Activated naive CD4-positive, alpha-beta T cell treated with anti-CD3 and anti-CD28 coated beads for 36 hours (primary cell): ENCODE measurements around the gene ZDHHC5. TPM values are rescaled to one million over a fixed set of nuclear protein-coding genes. Genes with fewer than 3 reads are reported as not detected.

Experiments
- CTCF ChIA-PET: fragments of 350-600 bp; sonication (Branson Sonifier 250); formaldehyde crosslinking; loops from one replicate; lab custom pipeline; 2021; ENCODE audit warnings: antibody characterized with exemption; lab: Charles Lee
- DNase-seq: peaks from one replicate; pipeline ENCODE4 v3.0.0-alpha.2; 2020
- H3K27ac Mint-ChIP-seq: one replicate; pipeline ENCODE4 v1.8.0; 2021; ENCODE audit warnings: mild to moderate bottlenecking, mixed read lengths
- H3K27me3 Mint-ChIP-seq: one replicate; pipeline ENCODE4 v1.8.0; 2021; ENCODE audit warnings: low read depth, mixed read lengths
- H3K36me3 Mint-ChIP-seq: one replicate; pipeline ENCODE4 v1.8.0; 2021; ENCODE audit warnings: low read depth, mixed read lengths
- H3K4me1 Mint-ChIP-seq: one replicate; pipeline ENCODE4 v1.8.0; 2021; ENCODE audit warnings: low read depth, mixed read lengths
- H3K4me3 Mint-ChIP-seq: one replicate; pipeline ENCODE4 v1.8.0; 2021; ENCODE audit warnings: mild to moderate bottlenecking, moderate library complexity, mixed read lengths
- H3K9me3 Mint-ChIP-seq: one replicate; pipeline ENCODE4 v1.8.0; 2021; ENCODE audit warnings: mixed read lengths
- intact Hi-C: fragments of 100-400 bp; cut with micrococcal nuclease; formaldehyde crosslinking; loops from one replicate; pipeline ENCODE4 v1.15.1; 2023
- total RNA-seq, 2 experiments: library from RNA; stranded (reverse); gene quantifications; one replicate each; pipeline ENCODE4 v1.2.3, GENCODE V29; 2021

ZDHHC5 gene
- total RNA-seq, 2 experiments from 2014 or later, result 38.5 to 46.6 TPM

DNA sequence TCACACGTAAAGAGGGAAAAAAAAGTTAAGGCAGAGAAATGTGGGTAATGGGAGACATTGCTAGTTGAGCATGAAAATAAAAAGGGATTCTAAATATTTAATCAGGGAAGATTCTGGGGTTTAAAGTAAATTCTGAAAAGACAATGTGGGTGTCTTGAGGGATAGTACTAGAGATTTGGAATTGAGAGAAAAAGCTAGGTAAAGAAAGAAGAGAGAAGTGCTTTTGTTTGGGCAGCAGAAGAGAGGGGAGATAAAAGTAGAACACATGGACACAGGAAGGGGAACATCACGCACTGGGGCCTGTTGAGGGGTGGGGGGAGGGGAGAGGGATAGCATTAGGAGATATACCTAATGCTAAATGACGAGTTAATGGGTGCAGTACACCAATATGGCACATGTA is 14.8 kb upstream of the ZDHHC5 start:
- intact Hi-C loops, result loop anchor here (10.0 kb wide), 1 partner anchor 1902 kb away; no protein-coding TSS in a partner anchor
- H3K36me3 Mint-ChIP-seq, result peaks cover 3% of the 10 kb centered on the region
- H3K4me1 Mint-ChIP-seq, result peaks cover 30% of the 10 kb centered on the region

DNA sequence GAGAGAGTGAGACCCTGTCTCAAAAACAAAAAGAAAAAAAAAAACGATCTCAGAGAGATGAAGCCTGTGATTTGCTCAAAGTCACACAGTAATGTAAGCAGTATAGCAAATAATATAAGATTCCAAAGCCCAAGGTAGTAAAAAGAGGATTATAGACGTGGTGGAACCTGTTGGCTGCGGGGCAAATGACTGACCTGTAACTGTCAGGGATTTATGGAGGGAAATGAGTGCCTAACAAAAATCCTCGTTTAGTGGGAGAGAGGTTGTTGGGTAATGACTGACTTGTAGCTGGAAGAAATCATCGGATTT is 11.1 kb upstream of the ZDHHC5 start:
- H3K4me3 Mint-ChIP-seq, result peak overlapping the region; percentile 92
- H3K36me3 Mint-ChIP-seq, result peaks cover 18% of the 10 kb centered on the region
- CTCF ChIA-PET, result interaction anchor here (0.6 to 2.2 kb wide), 8 partner anchors 10 to 916 kb away, joined by 3 to 7 read pairs (median 4); no protein-coding TSS in a partner anchor
- no peaks in the 10 kb centered on the region for H3K27me3 Mint-ChIP-seq
- peaks cover 31% of the 10 kb centered on the region for H3K4me1 Mint-ChIP-seq
- no peak for DNase-seq
- no peaks in the 10 kb centered on the region for H3K9me3 Mint-ChIP-seq
- intact Hi-C loops, result loop anchor here (1.0 to 10.0 kb wide), 11 partner anchors 8 to 1898 kb away; partner anchors contain the start of genes MED19, SELENOH, SSRP1 and TIMM10
- peak overlapping the region; percentile 90 for H3K27ac Mint-ChIP-seq

More for the DNA sequence above, 14.8 kb upstream of the ZDHHC5 start:
- no peak for DNase-seq
- Mint-ChIP-seq H3K27me3 (peaks cover 8% of the 10 kb centered on the region), H3K9me3 (no peaks in the 10 kb centered on the region), H3K4me3 (no peak overlapping the region), H3K27ac (no peak overlapping the region)
- CTCF ChIA-PET, result interaction anchor here (1.5 kb wide), 1 partner anchor 8 kb away, joined by 4 read pairs; no protein-coding TSS in a partner anchor

- no peaks in the 10 kb centered on the region for H3K27me3 Mint-ChIP-seq
- peak within 1 kb of the TSS; percentile 92 for H3K4me3 Mint-ChIP-seq
- intact Hi-C loops, result loop anchor here (1.0 to 10.0 kb wide), 11 partner anchors 8 to 1897 kb away; partner anchors contain the start of genes MED19, SELENOH, SSRP1 and TIMM10
- peaks cover 34% of the 10 kb centered on the region for H3K4me1 Mint-ChIP-seq
- H3K27ac Mint-ChIP-seq, result peak within 1 kb of the TSS; percentile 90
- peaks cover 21% of the 10 kb centered on the region for H3K36me3 Mint-ChIP-seq
- peak; percentile 100 for DNase-seq
- H3K9me3 Mint-ChIP-seq, result no peaks in the 10 kb centered on the region
- CTCF ChIA-PET, result interaction anchor here (0.6 to 2.2 kb wide), 7 partner anchors 11 to 915 kb away, joined by 3 to 7 read pairs (median 3); no protein-coding TSS in a partner anchor
Measured at GRCh38 chr11:57657194-57658022, 10.5 kb upstream of the ZDHHC5 start, which contains the start of gene CLP1. Gene CLP1 (plus strand): TSS chr11:57657762. CDS start chr11:57659477, 1,715 bp downstream.

GRCh38 chr11:57658023-57658361 is 9.9 kb upstream of the ZDHHC5 start:
- no peak for DNase-seq
- H3K27ac Mint-ChIP-seq, result peak overlapping the region; percentile 90
- H3K4me1 Mint-ChIP-seq, result peaks cover 36% of the 10 kb centered on the region
- no peaks in the 10 kb centered on the region for H3K27me3 Mint-ChIP-seq
- peaks cover 25% of the 10 kb centered on the region for H3K36me3 Mint-ChIP-seq
- peak overlapping the region; percentile 92 for H3K4me3 Mint-ChIP-seq
- H3K9me3 Mint-ChIP-seq, result no peaks in the 10 kb centered on the region
- intact Hi-C loops, result loop anchor here (10.0 kb wide), 1 partner anchor 1897 kb away; no protein-coding TSS in a partner anchor
- CTCF ChIA-PET, result interaction anchor here (0.6 to 1.3 kb wide), 2 partner anchors 14 to 102 kb away, joined by 3 to 4 read pairs; no protein-coding TSS in a partner anchor

DNA sequence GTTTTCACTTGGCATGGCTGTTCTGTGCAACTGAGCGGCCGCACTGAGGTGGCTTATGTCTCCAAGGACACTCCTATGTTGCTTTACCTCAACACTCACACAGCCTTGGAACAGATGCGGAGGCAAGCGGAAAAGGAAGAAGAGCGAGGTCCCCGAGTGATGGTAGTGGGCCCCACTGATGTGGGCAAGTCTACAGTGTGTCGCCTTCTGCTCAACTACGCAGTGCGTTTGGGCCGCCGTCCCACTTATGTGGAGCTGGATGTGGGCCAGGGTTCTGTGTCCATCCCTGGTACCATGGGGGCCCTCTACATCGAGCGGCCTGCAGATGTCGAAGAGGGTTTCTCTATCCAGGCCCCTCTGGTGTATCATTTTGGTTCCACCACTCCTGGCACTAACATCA is 8.2 kb upstream of the ZDHHC5 start:
- H3K4me3 Mint-ChIP-seq, result no peak overlapping the region
- H3K27ac Mint-ChIP-seq, result no peak overlapping the region
- no peaks in the 10 kb centered on the region for H3K27me3 Mint-ChIP-seq
- DNase-seq, result no peak
- H3K4me1 Mint-ChIP-seq, result peaks cover 34% of the 10 kb centered on the region
- no peaks in the 10 kb centered on the region for H3K9me3 Mint-ChIP-seq
- intact Hi-C loops, result loop anchor here (10.0 kb wide), 1 partner anchor 1895 kb away; no protein-coding TSS in a partner anchor
- CTCF ChIA-PET, result interaction anchor here (1.2 kb wide), 1 partner anchor 864 kb away, joined by 3 read pairs; no protein-coding TSS in a partner anchor
- peaks cover 28% of the 10 kb centered on the region for H3K36me3 Mint-ChIP-seq

DNA sequence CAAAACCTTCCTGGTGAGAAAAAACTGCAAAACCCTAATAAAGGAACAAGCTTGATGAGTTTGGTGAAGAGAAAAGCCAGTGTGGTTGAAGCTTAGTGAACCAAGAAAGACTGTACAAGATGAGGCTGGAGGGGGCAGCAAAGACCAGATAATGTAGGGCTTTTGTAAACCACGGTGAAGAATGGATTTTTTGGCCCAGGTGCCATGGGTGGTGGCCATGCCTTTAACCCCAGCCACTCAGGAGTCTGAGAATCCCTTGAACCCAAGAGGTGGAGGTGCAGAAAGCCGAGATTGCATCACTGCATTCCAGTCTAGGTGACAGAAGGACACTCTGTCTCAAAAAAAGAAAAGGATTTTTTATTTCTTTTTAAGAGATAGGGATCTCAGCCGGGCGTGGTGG is 5.0 kb upstream of the ZDHHC5 start:
- H3K9me3 Mint-ChIP-seq, result no peaks in the 10 kb centered on the region
- CTCF ChIA-PET, result interaction anchor here (1.4 to 1.6 kb wide), 2 partner anchors 18 to 170 kb away, joined by 3 to 8 read pairs; no protein-coding TSS in a partner anchor
- peaks cover 36% of the 10 kb centered on the region for H3K4me1 Mint-ChIP-seq
- intact Hi-C loops, result loop anchor here (1.0 kb wide), 1 partner anchor 137 kb away; no protein-coding TSS in a partner anchor
- peaks cover 26% of the 10 kb centered on the region for H3K36me3 Mint-ChIP-seq
- H3K27ac Mint-ChIP-seq, result no peak overlapping the region
- no peaks in the 10 kb centered on the region for H3K27me3 Mint-ChIP-seq
- DNase-seq, result peak; percentile 31
- H3K4me3 Mint-ChIP-seq, result no peak overlapping the region

- no peak overlapping the region for H3K27ac Mint-ChIP-seq
- CTCF ChIA-PET, result no interaction called here
- peaks cover 34% of the 10 kb centered on the region for H3K4me1 Mint-ChIP-seq
- H3K9me3 Mint-ChIP-seq, result no peaks in the 10 kb centered on the region
- no peaks in the 10 kb centered on the region for H3K27me3 Mint-ChIP-seq
- H3K36me3 Mint-ChIP-seq, result peaks cover 26% of the 10 kb centered on the region
- no peak for DNase-seq
- intact Hi-C loops, result loop anchor here (1.0 kb wide), 1 partner anchor 136 kb away; no protein-coding TSS in a partner anchor
- no peak overlapping the region for H3K4me3 Mint-ChIP-seq
Measured at GRCh38 chr11:57663975-57664374, 3.9 kb upstream of the ZDHHC5 start.

DNA sequence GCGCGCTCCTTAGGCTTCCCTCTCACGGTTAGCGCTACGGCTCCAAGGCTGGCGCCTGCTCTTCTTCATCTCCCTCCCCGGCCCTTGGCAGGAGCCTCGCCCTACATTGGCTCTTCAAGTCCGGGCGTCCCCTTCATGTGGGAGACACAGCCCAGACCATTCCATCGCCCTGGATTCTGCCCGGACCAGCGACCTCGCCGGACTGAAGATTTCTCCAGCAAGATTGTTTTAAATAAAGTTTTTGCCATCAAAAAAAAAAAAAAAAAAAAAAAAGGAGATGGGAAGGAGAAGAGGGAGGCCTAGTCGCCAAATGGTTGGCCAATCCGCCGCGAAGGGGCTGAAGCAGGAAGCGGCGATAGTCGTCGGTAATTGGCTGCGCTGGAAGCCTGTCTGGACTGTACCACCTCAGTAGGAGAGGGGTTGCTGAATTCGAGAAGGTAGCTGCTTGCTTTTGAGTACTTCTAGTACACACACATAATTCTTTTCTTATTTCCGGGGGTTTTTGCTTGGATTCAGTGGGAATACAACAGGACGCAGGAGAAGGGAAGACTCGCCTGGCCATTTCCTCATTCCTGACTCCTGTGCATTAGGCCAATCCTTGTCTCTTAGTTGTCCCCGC is 688 bp upstream of the ZDHHC5 start:
- H3K27ac Mint-ChIP-seq, result peak overlapping the region; percentile 97
- H3K4me3 Mint-ChIP-seq, result peak overlapping the region; percentile 91
- CTCF ChIA-PET, result interaction anchor here (0.8 to 1.2 kb wide), 3 partner anchors 80 to 174 kb away, joined by 3 to 8 read pairs (median 5); no protein-coding TSS in a partner anchor
- no peaks in the 10 kb centered on the region for H3K27me3 Mint-ChIP-seq
- intact Hi-C loops, result loop anchor here (1.0 to 5.0 kb wide), 13 partner anchors 10 to 1475 kb away; partner anchors contain the start of genes CLP1, FAM111A, MED19 and SELENOH
- H3K36me3 Mint-ChIP-seq, result peaks cover 11% of the 10 kb centered on the region
- peak; percentile 97 for DNase-seq
- H3K4me1 Mint-ChIP-seq, result peaks cover 43% of the 10 kb centered on the region
- no peaks in the 10 kb centered on the region for H3K9me3 Mint-ChIP-seq

DNA sequence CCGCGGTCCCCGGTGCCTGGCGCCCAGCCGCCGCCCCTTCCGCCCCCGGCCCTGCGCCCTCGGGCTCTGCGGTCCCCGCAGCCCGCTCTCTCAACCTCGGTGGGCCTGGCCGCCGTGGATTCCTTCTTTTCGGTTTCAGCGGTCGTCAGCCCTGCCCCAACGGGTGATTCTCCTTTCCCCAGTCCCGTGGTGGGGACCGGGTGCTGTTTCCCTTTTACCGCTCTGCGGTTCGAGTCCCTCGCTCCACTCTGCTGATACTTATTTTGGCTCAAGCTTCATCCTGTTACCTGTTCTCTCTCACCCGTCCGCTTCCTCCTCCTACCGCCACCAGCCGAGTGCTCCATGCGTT is 494 bp downstream of the ZDHHC5 start:
- peaks cover 14% of the 10 kb centered on the region for H3K36me3 Mint-ChIP-seq
- H3K4me1 Mint-ChIP-seq, result peaks cover 48% of the 10 kb centered on the region
- H3K27me3 Mint-ChIP-seq, result no peaks in the 10 kb centered on the region
- DNase-seq, result peak; percentile 49
- CTCF ChIA-PET, result no interaction called here
- H3K4me3 Mint-ChIP-seq, result peak overlapping the region; percentile 91
- no peaks in the 10 kb centered on the region for H3K9me3 Mint-ChIP-seq
- intact Hi-C loops, result loop anchor here (5.0 kb wide), 1 partner anchor 1474 kb away; the partner anchor contains the start of gene FAM111A
- peak overlapping the region; percentile 97 for H3K27ac Mint-ChIP-seq

- Mint-ChIP-seq H3K27me3 (no peaks in the 10 kb centered on the region), H3K9me3 (no peaks in the 10 kb centered on the region), H3K4me1 (peaks cover 82% of the 10 kb centered on the region), H3K4me3 (no peak overlapping the region), H3K36me3 (peaks cover 36% of the 10 kb centered on the region), H3K27ac (peak overlapping the region; percentile 6)
- intact Hi-C loops, result no loop called here
- CTCF ChIA-PET, result interaction anchor here (2.1 to 2.3 kb wide), 2 partner anchors 33 to 106 kb away, joined by 5 to 7 read pairs; partner anchors contain the start of gene UBE2L6
- DNase-seq, result no peak
Measured at GRCh38 chr11:57674251-57674650, 6.3 kb downstream of the ZDHHC5 start.

DNA sequence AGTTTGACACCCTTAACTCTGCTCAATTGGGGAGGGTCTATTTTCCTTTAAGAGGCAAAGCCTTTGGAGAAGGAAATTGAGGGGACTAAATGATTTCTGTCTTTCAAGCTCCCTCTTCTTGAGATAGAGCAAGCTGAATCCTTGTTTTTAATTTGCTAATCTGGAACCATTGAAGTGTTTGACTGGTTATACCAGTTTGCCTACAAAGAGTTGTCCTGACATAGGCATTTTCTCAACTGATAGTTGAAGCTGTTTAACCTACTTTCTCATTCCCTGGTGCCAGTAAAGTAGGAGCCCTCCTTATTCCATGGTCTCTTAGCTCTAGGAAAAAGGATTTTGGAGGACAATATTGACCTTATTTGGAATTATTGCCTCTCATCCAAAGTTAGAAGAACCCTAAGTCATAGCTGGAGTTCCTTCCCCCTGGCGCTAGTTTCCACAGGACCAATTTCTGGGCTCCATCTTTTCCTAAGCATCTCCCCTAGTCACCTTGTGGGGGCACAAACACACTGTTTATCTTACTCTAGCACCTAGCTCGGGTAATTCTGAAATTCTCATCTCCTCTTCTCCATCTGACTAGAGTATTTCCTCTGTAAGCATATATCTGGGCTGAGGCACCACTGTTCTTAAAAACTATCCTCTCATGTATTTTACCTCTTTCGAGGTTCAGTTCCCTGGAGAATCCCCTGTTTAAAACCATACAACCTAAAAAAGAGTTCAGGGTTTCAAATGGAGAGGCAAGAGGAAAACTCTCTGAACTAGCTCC is 7.4 kb downstream of the ZDHHC5 start:
- no peak overlapping the region for H3K27ac Mint-ChIP-seq
- H3K4me3 Mint-ChIP-seq, result no peak overlapping the region
- peaks cover 82% of the 10 kb centered on the region for H3K4me1 Mint-ChIP-seq
- intact Hi-C loops, result no loop called here
- CTCF ChIA-PET, result interaction anchor here (0.8 to 1.0 kb wide), 2 partner anchors 31 to 125 kb away, joined by 3 to 8 read pairs; no protein-coding TSS in a partner anchor
- no peaks in the 10 kb centered on the region for H3K27me3 Mint-ChIP-seq
- H3K36me3 Mint-ChIP-seq, result peaks cover 36% of the 10 kb centered on the region
- DNase-seq, result no peak
- no peaks in the 10 kb centered on the region for H3K9me3 Mint-ChIP-seq
